ENCODE measurements around the gene TBC1D17.

TBC1D17 gene

DNA sequence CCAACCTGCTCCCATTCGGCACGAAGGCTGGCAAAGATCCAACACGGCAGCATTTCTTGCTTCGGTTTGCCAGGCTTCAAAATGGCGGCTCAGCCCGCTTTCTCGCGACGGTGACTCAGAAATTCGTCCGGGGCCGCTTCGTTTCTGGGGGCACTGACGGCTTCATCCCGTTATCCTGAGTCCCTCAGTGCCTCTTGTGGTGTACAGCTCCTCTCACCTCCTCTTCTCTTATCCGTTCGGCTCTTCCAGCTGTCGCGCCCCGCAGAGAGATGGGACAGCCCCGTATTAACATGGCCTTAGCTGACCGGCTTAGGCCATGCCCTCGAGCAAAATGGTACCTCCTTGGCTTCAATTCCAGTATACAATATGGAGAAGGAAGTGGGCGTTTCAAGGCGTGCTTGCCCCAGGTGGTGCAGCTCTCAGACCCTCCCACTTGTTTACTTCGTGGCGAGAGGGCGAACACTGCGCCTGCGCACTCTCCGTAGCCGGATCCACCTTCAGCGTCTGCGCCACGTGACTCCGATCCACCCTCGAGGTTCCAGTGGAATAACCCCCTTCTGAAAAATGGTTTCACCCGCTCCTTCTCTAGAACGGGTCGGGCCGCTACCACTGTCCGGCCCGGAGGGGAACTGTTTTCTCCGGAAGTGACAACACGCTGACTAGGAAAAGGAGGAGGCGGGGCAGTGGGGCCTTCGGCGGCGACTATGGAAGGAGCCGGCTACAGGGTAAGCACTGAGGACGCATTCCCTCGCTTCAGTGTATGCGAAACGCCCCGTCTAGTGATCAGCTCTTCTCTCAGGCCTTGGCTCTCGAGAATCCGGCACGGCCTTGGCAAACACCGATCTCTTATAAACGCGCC is at the start of gene TBC1D17, which contains the start of gene AKT1S1:
TBC1D17 (plus strand) TSS at position 683 of the 859 bp plus-strand sequence; CDS start at position 705, 22 bp downstream.
AKT1S1 (minus strand) TSS at position 336 of the 859 bp plus-strand sequence. CDS start 4,060 bp downstream, outside the sequence.
- DNase-seq (ENCODE audit: low read depth, low spot score): peak; percentile 91

DNA sequence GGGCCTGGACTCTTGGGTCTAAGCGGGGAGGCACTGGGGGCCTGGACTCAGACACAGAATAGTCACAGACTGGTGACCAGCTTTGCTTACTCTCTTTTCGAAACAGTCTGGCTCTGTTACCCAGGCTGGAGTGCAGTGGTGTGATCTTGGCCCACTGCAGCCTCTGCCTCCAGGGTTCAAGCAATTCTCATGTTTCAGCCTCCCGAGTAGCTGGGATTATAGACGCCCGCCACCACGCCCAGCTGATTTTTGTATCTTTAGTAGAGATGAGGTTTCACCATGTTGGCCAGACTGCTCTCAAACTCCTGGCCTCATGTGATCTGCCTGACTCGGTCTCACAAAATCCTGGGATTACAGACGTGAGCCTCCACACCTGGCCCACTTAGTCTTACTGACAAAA is 48.3 kb upstream of the TBC1D17 start:
- no peak for DNase-seq (ENCODE audit: low read depth, low spot score)

DNA sequence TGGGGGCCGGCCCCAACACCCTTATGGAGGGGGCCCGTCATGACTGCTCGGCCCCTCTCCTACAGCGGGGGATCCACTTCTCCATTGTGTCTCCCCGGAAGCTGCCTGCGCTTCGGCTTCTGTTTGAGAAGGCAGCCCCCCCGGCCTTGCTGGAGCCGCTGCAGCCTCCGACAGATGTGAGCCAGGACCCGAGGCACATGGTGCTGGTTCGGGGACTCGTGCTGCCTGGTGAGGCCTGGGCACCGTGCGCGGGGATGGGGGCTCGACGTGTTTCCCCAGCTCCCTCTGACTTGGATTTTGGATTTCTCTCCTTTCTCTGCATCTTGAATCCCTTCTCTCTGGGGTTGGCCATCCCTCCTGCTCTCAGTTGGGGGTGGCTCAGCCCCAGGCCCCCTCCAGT is 47.8 kb upstream of the TBC1D17 start:
- no peak for DNase-seq (ENCODE audit: low read depth, low spot score)

DNA sequence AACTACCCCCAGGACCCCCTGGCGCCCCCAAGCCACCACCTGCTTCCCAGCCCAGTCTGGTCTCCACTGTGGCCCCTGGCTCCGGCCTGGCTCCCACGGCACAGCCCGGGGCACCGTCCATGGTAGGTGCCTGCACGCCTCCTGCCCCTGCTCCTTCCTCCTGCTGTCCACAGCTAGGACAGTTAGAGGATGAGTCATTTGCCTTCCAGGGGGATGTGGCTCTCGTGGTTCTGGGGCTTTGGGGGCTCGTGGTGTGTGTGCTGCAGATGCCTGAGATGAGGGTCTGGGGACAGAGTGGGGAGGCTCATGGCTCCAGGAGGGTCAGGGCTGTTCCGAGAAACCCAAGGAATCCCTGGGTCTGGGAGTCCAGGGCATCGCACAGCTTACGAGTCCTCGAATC is 46.7 kb upstream of the TBC1D17 start:
- no peak for DNase-seq (ENCODE audit: low read depth, low spot score)

DNA sequence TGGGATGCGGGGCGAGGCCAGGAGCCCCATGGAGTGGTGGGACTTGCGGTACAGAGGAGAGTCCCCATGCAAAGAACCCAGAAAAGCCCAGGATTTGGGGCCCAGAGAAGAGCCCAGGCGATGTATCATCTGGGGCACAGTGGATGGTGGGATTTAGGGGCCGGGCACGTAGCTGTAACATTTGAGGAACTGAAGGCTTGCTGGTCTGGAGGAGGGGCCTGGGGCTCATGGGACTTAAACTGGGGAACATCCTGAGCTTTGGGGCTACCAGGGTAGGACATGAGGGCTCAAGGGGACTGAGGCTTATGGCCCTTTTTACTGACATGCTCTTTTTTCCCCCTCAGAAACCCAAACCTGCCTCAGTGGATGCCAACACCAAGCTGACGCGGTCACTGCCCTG is 45.9 kb upstream of the TBC1D17 start:
- no peak for DNase-seq (ENCODE audit: low read depth, low spot score)

DNA sequence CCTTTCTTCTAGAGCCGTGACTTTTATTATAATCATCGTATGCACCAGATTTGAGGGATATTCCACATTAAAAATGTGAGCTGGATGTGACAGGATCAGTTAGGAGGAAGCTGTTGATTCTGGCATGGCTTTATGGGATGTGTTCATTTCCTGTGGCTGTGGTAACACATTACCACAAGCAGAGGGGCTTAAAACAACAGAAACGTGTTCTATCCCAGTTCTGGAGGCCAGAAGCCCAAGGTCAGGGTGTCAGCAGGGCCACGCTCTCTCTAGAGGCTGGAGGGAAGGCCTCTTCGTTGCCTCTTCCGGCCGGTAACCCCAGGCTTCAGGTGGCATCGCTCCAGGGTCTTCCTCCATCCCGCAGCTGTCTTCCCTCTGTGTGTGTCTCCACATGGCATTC is 44.9 kb upstream of the TBC1D17 start:
- DNase-seq (ENCODE audit: low read depth, low spot score): no peak

DNA sequence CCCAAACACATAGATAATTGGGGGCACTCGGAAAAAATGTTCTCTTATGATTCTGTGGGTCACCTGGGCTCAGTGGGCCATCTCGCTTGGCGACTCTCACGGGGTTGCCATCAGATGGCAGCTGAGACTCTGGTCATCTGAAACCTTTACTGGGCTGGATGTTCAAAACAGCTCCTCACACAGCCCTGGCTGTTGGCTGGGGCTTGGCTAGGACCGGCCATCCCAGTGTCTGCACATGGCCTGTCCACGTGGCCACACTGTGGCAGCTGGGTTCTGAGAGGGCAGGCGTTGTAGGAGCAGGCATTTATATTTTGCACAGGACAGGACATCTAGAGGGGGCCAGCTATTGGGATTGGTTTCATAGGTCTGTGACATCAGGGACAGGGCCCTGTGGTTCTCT is 43.9 kb upstream of the TBC1D17 start:
- DNase-seq (ENCODE audit: low read depth, low spot score): no peak

DNA sequence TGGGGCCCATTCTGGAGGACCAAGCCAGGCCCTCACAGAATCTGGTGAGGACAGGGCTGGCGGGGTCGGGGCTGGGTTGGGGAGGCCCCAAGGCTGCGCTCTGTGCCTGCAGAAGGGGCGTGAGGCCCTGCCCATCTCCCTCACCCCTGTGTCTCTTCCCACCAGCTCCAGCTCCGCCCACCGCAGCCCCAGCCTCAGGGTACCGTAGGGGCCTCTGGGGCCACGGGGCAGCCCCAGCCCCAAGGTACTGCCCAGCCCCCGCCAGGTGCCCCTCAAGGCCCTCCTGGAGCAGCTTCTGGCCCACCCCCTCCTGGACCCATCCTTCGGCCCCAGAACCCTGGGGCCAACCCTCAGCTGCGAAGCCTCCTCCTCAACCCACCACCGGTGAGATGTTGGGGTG is 41.9 kb upstream of the TBC1D17 start:
- no peak for DNase-seq (ENCODE audit: low read depth, low spot score)

DNA sequence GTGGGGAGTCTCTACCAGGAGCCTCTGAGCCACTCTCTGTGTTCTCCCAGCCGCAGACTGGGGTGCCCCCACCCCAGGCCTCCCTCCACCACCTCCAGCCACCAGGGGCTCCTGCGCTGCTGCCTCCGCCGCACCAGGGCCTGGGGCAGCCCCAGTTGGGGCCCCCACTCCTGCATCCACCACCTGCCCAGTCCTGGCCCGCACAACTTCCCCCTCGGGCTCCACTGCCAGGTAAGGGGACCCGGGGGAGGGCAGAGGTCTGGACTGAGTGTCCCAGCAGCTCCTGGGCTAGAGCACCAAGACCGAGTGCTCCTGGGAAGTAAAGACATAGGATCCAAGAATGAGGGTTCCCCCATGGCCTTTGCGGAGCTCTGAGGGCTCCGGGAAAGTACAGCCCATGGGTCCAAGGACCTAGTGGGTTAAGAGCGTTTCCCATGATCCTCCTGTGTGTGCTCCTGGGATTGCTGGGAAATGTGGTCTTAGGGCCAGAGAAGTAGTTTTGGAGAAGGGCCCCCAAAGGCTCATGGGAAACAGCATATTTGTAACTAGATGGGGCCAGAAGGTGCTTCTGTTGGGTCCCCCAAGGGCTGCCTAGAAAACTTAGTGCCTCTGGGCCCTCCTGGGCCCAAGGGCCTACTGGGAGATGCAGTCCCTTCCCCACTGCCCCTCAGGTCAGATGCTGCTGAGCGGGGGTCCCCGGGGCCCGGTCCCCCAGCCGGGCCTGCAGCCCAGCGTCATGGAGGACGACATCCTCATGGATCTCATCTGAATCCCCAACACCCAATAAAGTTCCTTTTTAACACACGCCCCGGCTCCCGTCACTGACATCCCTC is 41.1 kb upstream of the TBC1D17 start:
- no peak for DNase-seq (ENCODE audit: low read depth, low spot score)

DNA sequence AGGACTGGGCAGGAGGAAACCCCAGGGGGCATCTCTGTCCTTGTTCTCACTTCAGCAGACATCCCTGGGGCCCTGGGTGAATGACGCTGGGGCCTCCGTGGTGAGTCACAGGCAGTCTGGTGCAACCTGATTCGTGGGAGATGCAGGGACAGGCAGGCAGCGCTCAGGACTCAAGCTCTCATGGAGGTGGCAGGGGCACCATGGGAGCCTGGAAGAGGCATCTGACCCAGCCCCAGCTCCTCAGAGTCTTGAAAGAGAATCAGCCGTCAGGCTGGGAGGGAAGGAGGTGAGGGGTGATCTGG is 40.5 kb upstream of the TBC1D17 start:
- no peak for DNase-seq (ENCODE audit: low read depth, low spot score)

DNA sequence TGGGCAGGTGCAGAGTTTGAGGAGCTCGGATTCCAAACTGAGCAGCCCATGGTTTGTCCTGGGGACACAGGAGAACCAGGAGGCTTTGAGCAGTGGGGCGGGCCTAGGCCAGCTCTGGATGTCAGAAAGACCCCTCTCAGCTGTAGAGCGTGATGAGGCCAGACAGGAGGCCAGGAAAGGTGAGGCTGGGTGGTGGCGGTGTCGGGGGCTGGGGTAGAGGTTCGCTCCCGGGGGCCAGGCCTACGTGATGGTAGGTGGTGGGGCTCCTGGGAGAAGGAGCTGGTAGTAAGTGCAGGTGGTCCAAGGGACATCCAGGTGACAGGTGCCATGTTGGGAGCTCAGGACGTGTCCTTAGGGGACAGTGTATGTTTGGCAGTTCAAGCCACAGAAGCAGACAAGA is 40.1 kb upstream of the TBC1D17 start:
- DNase-seq (ENCODE audit: low read depth, low spot score): no peak

DNA sequence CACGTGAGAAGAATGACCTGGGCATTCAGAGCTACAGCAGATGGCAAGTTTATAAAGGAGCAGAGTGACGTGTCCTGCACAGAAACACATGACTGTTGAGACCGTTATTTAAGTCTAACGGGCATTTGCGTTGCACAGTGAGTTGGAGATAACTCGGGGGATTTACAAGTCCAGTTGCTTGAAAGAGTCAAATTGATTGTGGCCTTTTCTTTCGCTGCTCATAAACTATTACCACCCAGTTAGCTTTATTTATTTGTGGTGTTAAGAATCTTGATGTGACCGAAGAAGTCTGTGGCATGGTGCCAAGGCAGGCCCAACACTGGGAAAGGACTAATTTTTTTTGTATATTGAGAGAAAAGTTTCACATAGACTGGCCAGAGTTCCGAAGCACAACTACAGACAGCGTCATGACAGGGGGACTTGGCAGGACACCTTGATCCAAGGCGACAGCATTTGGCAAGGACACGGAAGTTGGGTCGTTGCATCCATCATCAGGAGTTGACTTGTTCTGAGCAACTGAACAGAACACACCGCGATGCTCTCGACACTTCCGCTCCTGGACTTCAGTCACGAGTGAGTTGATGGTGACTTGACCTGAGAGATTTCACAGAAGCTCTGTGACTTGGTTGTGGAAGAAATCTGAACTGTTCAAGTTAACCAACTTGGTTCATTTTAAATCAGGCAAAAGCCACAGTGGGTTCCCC is 38.5 kb upstream of the TBC1D17 start:
- no peak for DNase-seq (ENCODE audit: low read depth, low spot score)

DNA sequence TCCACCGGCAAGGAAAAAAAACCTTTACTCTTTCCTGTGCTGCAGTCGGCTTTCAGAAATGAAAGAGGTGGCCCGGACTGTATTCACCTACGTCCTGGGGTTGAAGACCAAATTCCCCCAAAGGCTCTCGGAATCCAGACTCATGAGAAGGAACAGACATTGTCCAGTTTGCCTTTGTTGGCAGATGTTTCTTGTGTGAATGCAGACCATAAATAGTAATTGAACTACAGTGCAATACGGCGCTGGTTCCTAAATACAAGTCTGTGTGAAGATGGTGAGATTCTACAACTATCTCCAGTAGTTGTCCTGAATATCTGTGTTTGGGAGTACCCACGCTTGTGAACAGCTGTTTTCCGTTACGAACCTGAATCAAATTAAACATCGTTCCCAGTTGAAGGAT is 37.8 kb upstream of the TBC1D17 start:
- no peak for DNase-seq (ENCODE audit: low read depth, low spot score)

DNA sequence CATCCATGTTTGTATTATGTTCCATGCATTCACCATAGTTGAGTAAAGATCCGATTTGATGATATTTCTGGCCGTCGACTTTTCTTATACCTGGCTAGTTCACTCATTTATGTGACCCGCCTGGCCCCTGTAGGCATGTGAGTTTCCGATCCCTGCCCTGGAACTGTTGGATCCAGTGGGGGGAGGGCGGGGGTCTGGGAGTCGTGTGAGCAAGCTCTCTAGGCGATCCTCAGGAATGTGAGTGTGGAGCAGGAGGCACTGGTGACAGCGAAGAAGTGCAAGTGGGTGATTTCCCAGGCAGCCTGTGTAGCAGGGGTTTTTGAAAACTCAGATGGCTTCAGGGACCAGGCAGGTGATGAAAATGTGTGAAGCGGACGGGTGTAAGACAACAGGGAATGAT is 37.2 kb upstream of the TBC1D17 start:
- DNase-seq (ENCODE audit: low read depth, low spot score): no peak

DNA sequence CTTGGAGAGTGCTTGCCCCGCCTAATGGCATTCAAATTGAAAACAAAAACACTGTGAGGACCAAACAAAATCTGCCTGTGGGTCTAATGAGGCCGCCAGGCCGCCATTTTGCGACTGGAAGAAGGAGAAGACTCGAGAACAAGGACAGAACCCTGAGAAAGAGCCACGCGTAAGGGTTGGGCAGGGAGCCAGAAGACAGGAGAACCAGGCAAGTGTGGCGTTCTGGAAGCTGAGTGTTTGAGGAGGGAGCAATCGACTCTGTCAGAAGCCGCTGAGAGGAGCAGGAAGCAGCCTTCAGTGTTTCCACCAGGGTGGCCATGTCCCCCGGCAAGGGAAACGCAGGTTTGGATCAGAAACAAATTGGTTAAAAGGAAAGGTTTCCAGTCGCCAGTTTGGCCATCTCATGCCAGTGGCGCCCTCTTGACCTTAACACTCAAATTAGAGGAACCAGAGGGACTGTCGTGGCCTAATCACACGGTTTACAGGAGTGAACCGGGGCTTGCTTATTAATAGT is 36.7 kb upstream of the TBC1D17 start:
- no peak for DNase-seq (ENCODE audit: low read depth, low spot score)

DNA sequence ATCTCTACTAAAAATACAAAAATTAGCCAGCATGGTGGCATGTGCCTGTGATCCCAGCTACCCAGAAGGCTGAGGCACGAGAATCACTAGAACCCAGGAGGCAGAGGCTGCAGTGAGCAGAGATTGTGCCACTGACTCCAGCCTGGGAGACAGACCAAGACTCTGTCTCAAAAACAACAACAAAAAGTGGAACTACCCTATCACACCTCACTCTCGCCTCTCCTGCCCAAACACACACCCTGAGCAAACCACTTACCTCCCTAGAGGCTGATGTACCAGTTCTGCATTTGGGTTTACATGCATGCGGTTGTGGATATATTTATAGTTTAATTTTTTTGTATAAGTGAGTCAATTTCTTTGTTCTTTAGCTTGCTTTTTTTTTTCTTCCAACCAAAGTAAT is 34.2 kb upstream of the TBC1D17 start:
- DNase-seq (ENCODE audit: low read depth, low spot score): no peak

DNA sequence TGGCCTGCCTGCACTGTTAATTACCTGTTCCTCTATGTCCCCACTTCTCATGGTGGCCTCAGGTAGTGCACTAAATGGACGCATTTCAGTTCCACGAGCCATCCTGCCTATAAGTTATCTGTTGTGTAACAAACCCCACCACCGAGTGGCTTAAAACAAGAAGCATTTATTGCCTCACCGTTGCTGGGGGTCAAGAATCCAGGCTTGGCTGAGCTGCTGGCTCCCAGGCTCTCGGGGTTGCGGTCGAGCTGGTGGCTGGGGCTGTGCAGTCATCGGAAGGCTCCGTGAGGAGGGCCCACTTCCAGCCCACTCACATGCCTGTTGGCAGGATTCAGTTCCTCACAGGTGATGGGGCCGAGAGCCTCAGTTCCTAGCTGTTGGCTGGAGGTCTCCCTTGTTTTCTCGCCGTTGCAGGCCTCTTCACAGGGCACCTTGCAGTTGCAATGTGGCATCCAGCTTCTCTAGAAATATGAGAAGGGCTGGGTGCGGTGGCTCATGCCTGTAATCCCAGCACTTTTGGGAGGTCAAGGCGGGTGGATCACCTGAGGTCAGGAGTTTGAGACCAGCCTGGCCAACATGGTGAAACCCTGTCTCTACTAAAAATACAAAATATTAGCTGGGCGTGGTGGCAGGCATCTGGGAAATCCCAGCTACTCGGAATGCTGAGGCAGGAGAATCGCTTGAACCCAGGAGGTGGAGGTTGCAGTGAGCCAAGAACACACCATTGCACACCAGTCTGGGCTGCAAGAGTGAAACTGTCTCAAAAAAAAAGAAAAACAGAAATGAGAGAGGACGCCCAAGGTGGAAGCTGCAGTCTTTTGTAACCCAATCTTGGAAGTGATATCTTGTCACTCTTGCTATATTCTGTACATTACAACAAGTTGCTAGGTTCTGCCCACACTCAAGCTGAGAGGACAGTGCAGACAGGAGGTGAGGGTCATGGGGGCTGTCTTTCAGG is 33.1 kb upstream of the TBC1D17 start:
- DNase-seq (ENCODE audit: low read depth, low spot score): no peak

DNA sequence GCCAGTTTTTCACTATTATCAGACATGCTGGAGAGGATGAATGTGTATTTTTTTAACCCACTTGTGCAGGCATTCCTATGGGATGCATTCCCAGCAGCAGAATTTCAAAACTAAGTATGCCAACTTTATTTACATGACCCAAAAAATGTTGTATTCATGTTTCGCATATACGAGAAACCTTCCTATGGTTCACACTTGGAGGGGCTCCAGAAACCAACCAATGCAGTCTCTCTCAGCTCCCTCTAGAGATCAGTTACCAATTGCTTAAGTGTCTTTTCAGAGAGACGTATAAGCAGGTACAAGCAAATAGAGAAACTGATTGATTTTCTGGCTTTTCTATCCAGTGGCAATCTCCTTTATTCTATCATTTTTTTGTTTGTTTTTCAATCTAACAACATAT is 32.1 kb upstream of the TBC1D17 start:
- no peak for DNase-seq (ENCODE audit: low read depth, low spot score)

DNA sequence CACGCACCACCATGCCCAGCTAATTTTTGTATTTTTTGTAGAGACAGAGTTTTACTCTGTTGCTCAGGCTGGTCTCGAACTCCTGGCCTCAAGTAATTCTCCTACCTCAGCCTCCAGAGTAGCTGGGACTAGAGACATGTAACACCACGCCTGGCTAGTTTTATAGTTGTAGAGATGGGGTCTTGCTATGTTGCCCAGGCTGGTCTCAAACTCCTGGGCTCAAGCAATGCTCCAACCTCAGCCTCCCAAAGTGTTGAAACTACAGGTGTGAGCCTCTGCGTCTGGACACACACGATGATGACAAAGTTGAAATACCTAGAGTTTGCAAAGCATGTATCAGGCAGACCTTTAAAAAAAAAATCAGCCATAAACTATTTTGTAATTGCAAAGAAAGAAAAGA is 31.1 kb upstream of the TBC1D17 start:
- DNase-seq (ENCODE audit: low read depth, low spot score): no peak

DNA sequence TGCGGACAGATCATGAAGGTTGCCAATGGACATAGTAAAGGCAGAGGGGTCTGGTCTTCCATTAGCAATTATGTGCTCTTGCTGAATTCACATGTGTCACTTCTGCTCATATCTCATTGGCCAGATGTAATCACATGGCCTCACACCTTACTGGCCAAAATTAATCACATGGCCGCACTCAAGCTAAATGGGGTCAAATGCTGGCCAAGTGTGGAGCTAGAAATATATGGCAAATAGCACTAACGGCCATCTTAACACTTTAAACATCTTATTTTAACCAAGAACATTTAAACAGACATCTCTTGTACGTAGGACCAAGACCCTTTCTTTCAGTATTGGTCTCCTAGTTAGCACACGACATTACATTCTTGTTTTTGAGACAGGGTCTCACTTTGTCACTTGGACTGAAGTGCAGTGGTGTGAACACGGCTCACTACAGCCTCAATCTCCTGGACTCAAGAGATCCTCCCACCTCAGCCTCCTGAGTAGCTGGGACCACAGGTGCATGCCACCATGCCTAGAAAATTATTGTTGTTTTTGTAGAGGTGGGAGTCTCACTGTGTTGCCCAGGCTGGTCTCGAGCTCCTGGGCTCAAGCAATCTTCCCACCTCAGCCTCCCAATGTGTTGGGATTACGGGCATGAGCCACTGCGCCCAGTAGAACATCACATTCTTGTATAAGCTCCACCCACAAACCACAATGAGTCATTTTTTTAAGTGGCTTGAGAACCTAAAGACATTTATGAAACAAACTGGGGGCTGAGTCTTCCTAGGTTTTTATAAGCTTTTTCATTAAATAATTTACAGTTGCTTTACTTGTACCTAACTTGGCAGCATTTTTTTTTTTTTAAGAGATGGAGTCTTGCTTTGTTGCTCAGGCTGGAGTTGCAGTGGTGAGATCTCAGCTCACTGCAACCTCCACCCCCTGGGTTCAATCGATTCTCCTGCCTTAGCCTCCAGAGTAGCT is 29.5 kb upstream of the TBC1D17 start:
- no peak for DNase-seq (ENCODE audit: low read depth, low spot score)
